GM12872 (cell line): ENCODE results near the gene G6PC2.

Experiments
- CTCF ChIP-seq: IDR thresholded peaks from 3 replicates; pipeline ENCODE4 v1.5.1; 2011; ENCODE audit warnings: low read depth, mild to moderate bottlenecking, low read length, moderate library complexity; ENCODE audit not compliant: insufficient read depth

Gene G6PC2

GRCh38 chr2:168874368-168875054, 26.6 kb upstream of the G6PC2 start:
- TF ChIP-seq CTCF, result no peak

- no peak for TF ChIP-seq CTCF
Observed at GRCh38 chr2:168884975-168885374, 16.1 kb upstream of the G6PC2 start.

- no peak for TF ChIP-seq CTCF
Observed at GRCh38 chr2:168889635-168890005, 11.5 kb upstream of the G6PC2 start.

- no peak for TF ChIP-seq CTCF
Observed at GRCh38 chr2:168890006-168890782, 10.9 kb upstream of the G6PC2 start, which contains the start of gene SPC25. Gene SPC25, minus strand, starts transcription at chr2:168890430. Its CDS starts 911 bp downstream, at chr2:168889519.

- no peak for TF ChIP-seq CTCF
Observed at GRCh38 chr2:168892327-168892726, 8.8 kb upstream of the G6PC2 start.

- TF ChIP-seq CTCF, result no peak
Observed at GRCh38 chr2:168894101-168894500, 7.0 kb upstream of the G6PC2 start.

- no peak for TF ChIP-seq CTCF
Observed at GRCh38 chr2:168894720-168895119, 6.4 kb upstream of the G6PC2 start.
